H1 (cell line): ENCODE results near the gene FAM53B. TPM values are rescaled to one million over a fixed set of nuclear protein-coding genes. Genes with fewer than 3 reads are reported as not detected.

Source experiments
- CTCF ChIA-PET: fragments of 300-600 bp; sonication (Branson Sonifier 250); formaldehyde crosslinking; loops from one replicate; lab custom pipeline; 2021; ENCODE audit not compliant: partially characterized antibody; lab: Charles Lee
- POLR2A ChIA-PET: fragments of 300-600 bp; sonication (Branson Sonifier 250); formaldehyde crosslinking; loops from one replicate; lab custom pipeline; 2021; ENCODE audit warnings: inconsistent platforms; ENCODE audit not compliant: partially characterized antibody; lab: Charles Lee
- DNase-seq, 2 experiments: peaks; one replicate each; pipeline versions ENCODE4 v3.0.0 to v3.0.0-alpha.2; 2010 to 2022; ENCODE audit warnings: low spot score in 2 of 2, low read depth in 1 of 2, mixed read lengths in 1 of 2
- FAIRE-seq: peaks from 2 replicates; lab custom pipeline; 2011; peaks lifted over from hg19 to GRCh38; lab: Jason Lieb, UNC
- H2AFZ ChIP-seq: 2 replicates; pipeline ENCODE4 v1.8.1; 2012; ENCODE audit warnings: low read length, inconsistent platforms
- H2AK5ac ChIP-seq: 2 replicates; pipeline ENCODE4 v1.6.1; 2013; ENCODE audit warnings: low read depth, low read length
- H2BK120ac ChIP-seq: replicated peaks from 2 replicates; pipeline ENCODE3; 2013; ENCODE audit warnings: low read depth, low read length, inconsistent platforms
- H2BK12ac ChIP-seq: 2 replicates; pipeline ENCODE4 v1.6.1; 2013; ENCODE audit warnings: low read depth, low read length
- H2BK15ac ChIP-seq: 2 replicates; pipeline ENCODE4 v1.6.1; 2013; ENCODE audit warnings: low read length
- H2BK20ac ChIP-seq: 2 replicates; pipeline ENCODE4 v1.6.1; 2013; ENCODE audit warnings: low read length
- H2BK5ac ChIP-seq: 2 replicates; pipeline ENCODE4 v1.6.1; 2013; ENCODE audit warnings: low read depth, low read length
- H3K14ac ChIP-seq: 2 replicates; pipeline ENCODE4 v1.6.1; 2013; ENCODE audit warnings: inconsistent platforms; ENCODE audit not compliant: insufficient read length
- H3K18ac ChIP-seq: 2 replicates; pipeline ENCODE4 v1.6.1; 2013; ENCODE audit warnings: low read length; ENCODE audit errors: extremely low read depth
- H3K23ac ChIP-seq: 2 replicates; pipeline ENCODE4 v1.6.1; 2013; ENCODE audit warnings: inconsistent platforms; ENCODE audit not compliant: insufficient read length
- H3K23me2 ChIP-seq: 2 replicates; pipeline ENCODE4 v1.6.1; 2013; ENCODE audit warnings: low read depth, low read length
- H3K27ac ChIP-seq: 2 replicates; pipeline ENCODE4 v1.6.1; 2011; ENCODE audit warnings: low read depth, low read length, inconsistent platforms
- H3K27me3 ChIP-seq, 4 experiments: replicated peaks in 1 of 4; 1 replicate in 1 of 4; 2 replicates in 3 of 4; pipeline versions ENCODE4 v1.6.1 to v1.8.1; 2011 to 2013; ENCODE audit warnings: low read length in 3 of 4, mild to moderate bottlenecking in 3 of 4, inconsistent platforms in 2 of 4, mixed read lengths in 2 of 4, moderate library complexity in 1 of 4; ENCODE audit not compliant: control insufficient read depth in 3 of 4, insufficient read depth in 3 of 4; ENCODE audit errors: extremely low read depth in 1 of 4
- H3K36me3 ChIP-seq, 4 experiments: 2 replicates each; pipeline versions ENCODE4 v1.6.1 to v1.8.1; 2011 to 2013; ENCODE audit warnings: mild to moderate bottlenecking in 4 of 4, low read length in 3 of 4, moderate library complexity in 2 of 4, control low read depth in 1 of 4, inconsistent platforms in 1 of 4; ENCODE audit not compliant: insufficient read depth in 4 of 4, control insufficient read depth in 2 of 4
- H3K4ac ChIP-seq: replicated peaks from 2 replicates; pipeline ENCODE3; 2013; ENCODE audit warnings: low read length, low read depth, mixed read lengths, inconsistent platforms; ENCODE audit not compliant: insufficient read length
- H3K4me1 ChIP-seq, 4 experiments: replicated peaks in 1 of 4; 1 replicate in 1 of 4; 2 replicates in 3 of 4; pipeline versions ENCODE4 v1.6.1 to v1.8.1; 2011 to 2013; ENCODE audit warnings: low read length in 3 of 4, inconsistent platforms in 2 of 4, mixed read lengths in 1 of 4; ENCODE audit not compliant: insufficient read depth in 4 of 4, control insufficient read depth in 3 of 4
- H3K4me2 ChIP-seq, 2 experiments: 2 replicates each; pipeline versions ENCODE4 v1.6.1 to v1.8.1; 2011 to 2013; ENCODE audit warnings: low read depth in 2 of 2, low read length in 2 of 2, control low read depth in 1 of 2, inconsistent platforms in 1 of 2, mild to moderate bottlenecking in 1 of 2; ENCODE audit not compliant: insufficient read depth in 1 of 2
- H3K4me3 ChIP-seq, 4 experiments: fragments of 200-600, 300-600 bp in 1 of 4; sonication (generic), shearing (Covaris generic), sonication (Bioruptor Twin) in 1 of 4; 2 replicates each; pipeline versions ENCODE4 v1.5.1 to v1.8.1; 2011 to 2016; ENCODE audit warnings: low read length in 4 of 4, low read depth in 3 of 4, control low read depth in 2 of 4, inconsistent platforms in 2 of 4, mild to moderate bottlenecking in 2 of 4, mixed read lengths in 1 of 4, moderate library complexity in 1 of 4; ENCODE audit not compliant: insufficient read depth in 2 of 4; ENCODE audit errors: extremely low read depth in 1 of 4
- H3K56ac ChIP-seq: replicated peaks from 2 replicates; pipeline ENCODE3; 2013; ENCODE audit warnings: low read depth, mild to moderate bottlenecking, mixed read lengths, low read length, inconsistent platforms; ENCODE audit not compliant: insufficient read length
- H3K79me1 ChIP-seq: 2 replicates; pipeline ENCODE4 v1.6.1; 2013; ENCODE audit warnings: low read depth, low read length, control low read depth
- H3K79me2 ChIP-seq, 2 experiments: 2 replicates each; pipeline versions ENCODE4 v1.6.1 to v1.8.1; 2012 to 2013; ENCODE audit warnings: low read length in 2 of 2, mild to moderate bottlenecking in 2 of 2, inconsistent platforms in 1 of 2; ENCODE audit not compliant: insufficient read depth in 2 of 2, control insufficient read depth in 1 of 2
- H3K9ac ChIP-seq, 4 experiments: replicated peaks in 1 of 4; 1 replicate in 1 of 4; 2 replicates in 3 of 4; pipeline versions ENCODE4 v1.6.1 to v1.8.1; 2011 to 2013; ENCODE audit warnings: low read depth in 3 of 4, low read length in 3 of 4, control low read depth in 2 of 4, mild to moderate bottlenecking in 2 of 4, moderate library complexity in 2 of 4, inconsistent platforms in 1 of 4; ENCODE audit errors: extremely low read depth in 1 of 4
- H3K9me3 ChIP-seq, 2 experiments: 2 replicates each; pipeline versions ENCODE4 v1.6.1 to v1.8.1; 2012 to 2013; ENCODE audit warnings: mild to moderate bottlenecking in 2 of 2, moderate library complexity in 2 of 2, control low read depth in 1 of 2, inconsistent platforms in 1 of 2, low read depth in 1 of 2, low read length in 1 of 2, mixed read lengths in 1 of 2; ENCODE audit not compliant: insufficient read depth in 2 of 2
- H4K20me1 ChIP-seq, 2 experiments: replicated peaks in 1 of 2; 2 replicates each; pipeline versions ENCODE3 to v1.8.1; 2011 to 2013; ENCODE audit warnings: inconsistent platforms in 2 of 2, low read length in 2 of 2, mild to moderate bottlenecking in 1 of 2; ENCODE audit not compliant: insufficient read depth in 2 of 2, control insufficient read depth in 1 of 2
- H4K5ac ChIP-seq: 2 replicates; pipeline ENCODE4 v1.6.1; 2013; ENCODE audit warnings: low read length, low read depth, mixed read lengths, inconsistent platforms; ENCODE audit not compliant: insufficient read length
- H4K8ac ChIP-seq: 2 replicates; pipeline ENCODE4 v1.8.0; 2013; ENCODE audit warnings: mild to moderate bottlenecking, moderate library complexity, low read length, inconsistent platforms; ENCODE audit not compliant: insufficient read depth; ENCODE audit errors: extremely low read depth
- H4K91ac ChIP-seq: replicated peaks from 2 replicates; pipeline ENCODE3; 2013; ENCODE audit warnings: low read length, mixed read lengths, inconsistent platforms; ENCODE audit not compliant: insufficient read length
- BACH1 ChIP-seq: IDR thresholded peaks from 2 replicates; pipeline ENCODE4 v1.6.1; 2012; ENCODE audit warnings: low read length, improper control_type of control experiment
- BRCA1 ChIP-seq: IDR thresholded peaks from 2 replicates; pipeline ENCODE4 v1.6.1; 2012; ENCODE audit warnings: low read depth, low read length, improper control_type of control experiment
- CBX5 ChIP-seq: fragments of 300-800, 300-1000 bp; sonication (generic); IDR thresholded peaks from 2 replicates; pipeline ENCODE4 v1.7.1; 2016; ENCODE audit warnings: antibody characterized with exemption, low read length, low read depth
- FOSL1 ChIP-seq: IDR thresholded peaks from 2 replicates; pipeline ENCODE4 v1.6.1; 2011; ENCODE audit warnings: mild to moderate bottlenecking, low read depth, low read length, moderate library complexity; ENCODE audit not compliant: insufficient read depth
- HDAC2 ChIP-seq, 2 experiments: fragments of 300-600 bp in 1 of 2; sonication (generic) in 1 of 2; IDR thresholded peaks; 2 replicates each; pipeline ENCODE4 v1.6.1; 2011 to 2012; ENCODE audit warnings: low read depth in 2 of 2, low read length in 2 of 2, mild to moderate bottlenecking in 2 of 2, moderate library complexity in 2 of 2, borderline replicate concordance in 1 of 2, inconsistent platforms in 1 of 2
- JUN ChIP-seq: IDR thresholded peaks from 2 replicates; pipeline ENCODE4 v1.6.1; 2011; ENCODE audit warnings: low read depth, mild to moderate bottlenecking, improper control_type of control experiment, low read length
- JUND ChIP-seq: IDR thresholded peaks from 2 replicates; pipeline ENCODE4 v1.6.1; 2011; ENCODE audit warnings: mild to moderate bottlenecking, improper control_type of control experiment, low read length
- KDM5A ChIP-seq: fragments of 200-600 bp; IDR thresholded peaks from 2 replicates; pipeline ENCODE4 v1.7.1; 2012; ENCODE audit warnings: mild to moderate bottlenecking, low read length, inconsistent platforms, mixed read lengths
- NRF1 ChIP-seq: IDR thresholded peaks from 2 replicates; pipeline ENCODE4 v1.6.1; 2011; ENCODE audit warnings: mild to moderate bottlenecking, low read depth, low read length, improper control_type of control experiment
- POU5F1 ChIP-seq: IDR thresholded peaks from 2 replicates; pipeline ENCODE4 v1.6.1; 2011; ENCODE audit warnings: low read depth, mild to moderate bottlenecking, low read length, moderate library complexity
- SIX5 ChIP-seq: IDR thresholded peaks from 2 replicates; pipeline ENCODE4 v1.6.1; 2011; ENCODE audit warnings: mild to moderate bottlenecking, low read depth, low read length
- SP4 ChIP-seq: IDR thresholded peaks from 2 replicates; pipeline ENCODE4 v1.6.1; 2012; ENCODE audit warnings: low read length, inconsistent platforms
- TBP ChIP-seq: IDR thresholded peaks from 2 replicates; pipeline ENCODE4 v1.6.1; 2011; ENCODE audit warnings: low read depth, low read length, improper control_type of control experiment
- TCF12 ChIP-seq: IDR thresholded peaks from 2 replicates; pipeline ENCODE4 v1.6.1; 2011; ENCODE audit warnings: low read depth, mild to moderate bottlenecking, low read length
- ZNF274 ChIP-seq: IDR thresholded peaks from 2 replicates; pipeline ENCODE4 v1.7.0; 2012; ENCODE audit warnings: low read length, borderline replicate concordance; ENCODE audit errors: extremely low read depth
- WGBS, 2 experiments: shearing (Covaris generic) in 1 of 2; methylation state at CpG; one replicate each; pipeline versions ENCODE4 v1.1.6 to v1.1.7; 2013 to 2015; ENCODE audit warnings: low lambda C conversion rate in 2 of 2, mixed read lengths in 2 of 2, inconsistent platforms in 1 of 2, low coverage in 1 of 2, missing lambda C conversion rate in 1 of 2; ENCODE audit not compliant: insufficient replicate concordance in 2 of 2, insufficient coverage in 1 of 2, insufficient read length in 1 of 2; ENCODE audit errors: extremely low coverage in 1 of 2, missing lambda C conversion rate in 1 of 2; 5-methylcytosine and 5-hydroxymethylcytosine counted together
- polyA plus RNA-seq, 7 experiments: library from polyadenylated mRNA; depleted of rRNA in 3 of 7; stranded (reverse) in 5 of 7; unstranded in 2 of 7; fragments of >200 nt in 5 of 7; fragments of 200-250 nt in 2 of 7; gene quantifications; 1 replicate in 5 of 7; 2 replicates in 1 of 7; 4 replicates in 1 of 7; pipeline versions ENCODE4 v1.2.1 to v1.2.3, GENCODE V29; 2011 to 2013; ENCODE audit warnings: missing spikeins in 2 of 7, mixed read lengths in 2 of 7
- total RNA-seq: library from RNA; stranded (reverse); fragmentation: NEBNext Ultra II Directional; extraction: Animal tissue kit (Norgen Biotek cat#: 25700); gene quantifications from 2 replicates; pipeline ENCODE4 v1.2.1, GENCODE V29; 2021

Gene FAM53B
- total and polyA plus RNA-seq, 2 of the 8 experiments (the other 6 are each of a cell fraction or from before 2014, with no cell fraction given), result 5.3 to 14.4 TPM

DNA sequence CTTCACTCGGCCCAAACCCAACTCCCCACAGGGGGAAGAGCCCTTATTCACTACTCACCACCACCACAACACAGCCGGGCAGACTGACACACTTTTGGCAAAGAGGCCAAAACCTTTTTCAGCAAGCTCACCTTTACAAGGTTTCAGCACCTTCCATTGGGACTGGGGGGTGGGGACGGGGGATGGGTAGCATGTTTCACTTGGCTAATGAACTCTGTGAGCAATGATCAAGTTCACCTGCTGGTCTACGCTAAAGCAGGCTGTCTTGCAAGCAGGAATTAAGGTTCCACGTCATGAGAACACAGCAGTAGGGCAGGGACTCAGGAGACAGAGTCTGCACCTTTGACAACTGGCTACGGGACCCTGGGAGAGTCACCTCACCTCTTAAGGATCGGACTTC, 7.0 kb downstream of the FAM53B start:
- Histone ChIP-seq H3K4me3 (no peak overlapping the region), H3K4me2 (peak overlapping the region in 1 of 2 experiments; percentile 22; a peak in 1 of 4 replicates)
- TF ChIP-seq POU5F1 (no peak), HDAC2 (IDR thresholded peaks at IDR 0.05; ENCODE audit: borderline replicate concordance in 1 of 2, low read depth in 2 of 2, low read length in 2 of 2) (no peak), BRCA1 (no peak), KDM5A (no peak), ZNF274 (no peak), SIX5 (no peak), JUND (no peak), BACH1 (no peak), NRF1 (no peak), CBX5 (no peak), SP4 (no peak), TCF12 (no peak), JUN (no peak), FOSL1 (no peak), TBP (no peak)

More for the DNA sequence above, 7.0 kb downstream of the FAM53B start:
- Histone ChIP-seq H3K4ac (no peak overlapping the region), H4K91ac (no peak overlapping the region), H3K56ac (no peak overlapping the region), H3K36me3 (no peaks in the 10 kb centered on the region), H3K27me3 (peaks cover 0 to 7% (median 4%) of the 10 kb centered on the region in 4 experiments; a peak in 5 of 7 replicates), H4K20me1 (peaks cover 12 to 25% of the 10 kb centered on the region in 2 experiments), H2BK5ac (0 out of 2 replicates have a peak overlapping the region, but pooled peaks have one; percentile 8), H2AK5ac (0 out of 2 replicates have a peak overlapping the region, but pooled peaks have one; percentile 10), H3K79me2 (peaks cover 0 to 14% of the 10 kb centered on the region in 2 experiments; a peak in 2 of 4 replicates), H3K79me1 (peaks cover 16% of the 10 kb centered on the region), H2BK15ac (no peak overlapping the region), H3K27ac (no peak overlapping the region), H2BK12ac (no peak overlapping the region), H3K18ac (no peak overlapping the region), H4K8ac (no peak overlapping the region), H3K9ac (no peak overlapping the region), H3K14ac (no peak overlapping the region), H4K5ac (no peak overlapping the region), H3K4me1 (peaks cover 24 to 41% (median 27%) of the 10 kb centered on the region in 4 experiments), H2BK120ac (no peak overlapping the region), H2AFZ (no peak overlapping the region), H3K23ac (no peak overlapping the region), H3K9me3 (no peaks in the 10 kb centered on the region), H2BK20ac (no peak overlapping the region), H3K23me2 (no peaks in the 10 kb centered on the region)
- 83% methylated on average over 7 of the region's 7 CpGs; no CpG with 5 or more reads in 1 of the 2 experiments for WGBS, 2 experiments
- CTCF ChIA-PET, result interaction anchor here (1.5 kb wide), 1 partner anchor 90 kb away, joined by 5 read pairs; no protein-coding TSS in a partner anchor
- peak in 1 of 2 experiments; percentile 41 for DNase-seq
- POLR2A ChIA-PET, result no interaction called here
- FAIRE-seq, result no peak
